ENCODE results near the gene PRND. TPM values are rescaled to one million over a fixed set of nuclear protein-coding genes. Genes with fewer than 3 reads are reported as not detected.
"Not testable (repeated sequence)": the region's sequence is repeated elsewhere in the genome, so short reads cannot be mapped to it uniquely, and the experiment has no call there.

PRND gene
- total and polyA plus RNA-seq, 12 donors, result 0.17 TPM; not detected in 11

GRCh38 chr20:4703281-4703676, 18.4 kb upstream of the PRND start:
- Histone ChIP-seq H3K4me3 (no peak overlapping the region), H3K27ac (no peak overlapping the region), H3K9me3 (replicated peaks in 1 of 3) (no peaks in the 10 kb centered on the region), H3K27me3 (no peaks in the 10 kb centered on the region), H3K4me1 (replicated peaks in 1 of 2) (no peaks in the 10 kb centered on the region), H3K36me3 (replicated peaks in 1 of 2) (peaks cover 0 to 19% of the 10 kb centered on the region in 2 donors)
- DNase-seq, result no peak
- intact Hi-C loops (cut with DNase I), result no loop called here
- TF ChIP-seq POLR2A (IDR thresholded peaks at IDR 0.05) (no peak), CTCF (IDR thresholded peaks at IDR 0.05) (no peak)
- WGBS, 4 donors, result 82 to 89% (median 86%) methylated on average over 6 of the region's 6 CpGs

- H3K4me3 ChIP-seq; intact Hi-C loops (cut with DNase I); H3K27ac ChIP-seq; H3K4me1 ChIP-seq (replicated peaks in 1 of 2); H3K36me3 ChIP-seq (replicated peaks in 1 of 2); H3K27me3 ChIP-seq; H3K9me3 ChIP-seq (replicated peaks in 1 of 3); DNase-seq: not testable (repeated sequence)
- WGBS, 4 donors, result 93 to 94% (median 94%) methylated on average over 12 of the region's 12 CpGs
These were observed 14.8 kb upstream of the PRND start for GRCh38 chr20:4706941-4707340.

- intact Hi-C loops (cut with DNase I), result no loop called here
- peak in 1 of 7 donors; percentile 21 for DNase-seq
These were observed 13.7 kb upstream of the PRND start for GRCh38 chr20:4708036-4708435.

GRCh38 chr20:4708856-4709255, 12.9 kb upstream of the PRND start:
- 89 to 100% (median 92%) methylated on average over 2 to 3 of the region's 3 CpGs for WGBS, 4 donors
- H3K27ac ChIP-seq, result no peak overlapping the region
- peak in 1 of 7 donors; percentile 18 for DNase-seq
- H3K4me3 ChIP-seq, result no peak overlapping the region
- H3K27me3 ChIP-seq, result no peaks in the 10 kb centered on the region
- H3K9me3 ChIP-seq (replicated peaks in 1 of 3), result no peaks in the 10 kb centered on the region
- intact Hi-C loops (cut with DNase I), result no loop called here
- no peaks in the 10 kb centered on the region for H3K36me3 ChIP-seq (replicated peaks in 1 of 2)
- H3K4me1 ChIP-seq (replicated peaks in 1 of 2), result no peaks in the 10 kb centered on the region
- TF ChIP-seq CTCF (IDR thresholded peaks at IDR 0.05), result no peak
- no peak for TF ChIP-seq POLR2A (IDR thresholded peaks at IDR 0.05)

More at GRCh38 chr20:4708036-4708435, 13.7 kb upstream of the PRND start:
- no peaks in the 10 kb centered on the region for H3K9me3 ChIP-seq (replicated peaks in 1 of 3)
- no peaks in the 10 kb centered on the region for H3K4me1 ChIP-seq (replicated peaks in 1 of 2)
- WGBS, 4 donors, result 73 to 79% (median 77%) methylated on average over 3 of the region's 3 CpGs
- TF ChIP-seq POLR2A (IDR thresholded peaks at IDR 0.05) (no peak), CTCF (IDR thresholded peaks at IDR 0.05) (no peak)
- no peaks in the 10 kb centered on the region for H3K27me3 ChIP-seq
- no peaks in the 10 kb centered on the region for H3K36me3 ChIP-seq (replicated peaks in 1 of 2)
- no peak overlapping the region for H3K27ac ChIP-seq
- H3K4me3 ChIP-seq, result no peak overlapping the region

- TF ChIP-seq POLR2A (IDR thresholded peaks at IDR 0.05) (no peak), CTCF (IDR thresholded peaks at IDR 0.05) (no peak)
- WGBS, 4 donors, result 91 to 99% (median 96%) methylated on average over 10 of the region's 10 CpGs
These were observed 12.2 kb upstream of the PRND start for GRCh38 chr20:4709261-4710105.

More at GRCh38 chr20:4709261-4710105, 12.2 kb upstream of the PRND start:
- no peaks in the 10 kb centered on the region for H3K36me3 ChIP-seq (replicated peaks in 1 of 2)
- no peaks in the 10 kb centered on the region for H3K4me1 ChIP-seq (replicated peaks in 1 of 2)
- no peaks in the 10 kb centered on the region for H3K27me3 ChIP-seq
- intact Hi-C loops (cut with DNase I), result no loop called here
- H3K9me3 ChIP-seq (replicated peaks in 1 of 3), result no peaks in the 10 kb centered on the region
- no peak overlapping the region for H3K27ac ChIP-seq
- peak in 1 of 7 donors; percentile 14 for DNase-seq
- no peak overlapping the region for H3K4me3 ChIP-seq
